ENCODE data around the gene EXPH5.

GRCh38 chr11:108498046-108498815, 95.3 kb downstream of the EXPH5 start, which contains the start of gene POGLUT3:
- no peak for TF ChIP-seq EZH2 (IDR thresholded peaks at IDR 0.05; ENCODE audit: borderline replicate concordance, low read depth, low read length, severe bottlenecking)
- peak; percentile 25 for TF ChIP-seq CTCF (IDR thresholded peaks at IDR 0.05; ENCODE audit: borderline replicate concordance, extremely low read depth, low read length, poor library complexity, severe bottlenecking)
